Peyer's patch (tissue), 4 donors: ENCODE results near the gene YOD1. TPM values are rescaled to one million over a fixed set of nuclear protein-coding genes. Genes with fewer than 3 reads are reported as not detected.

Experiments used
- DNase-seq, 3 donors: peaks; one replicate each; pipeline ENCODE4 v3.0.0-alpha.2; 2017 to 2019
- H3K27ac ChIP-seq, 4 donors: fragments of 200-600 bp; sonication (generic); one replicate each; pipeline ENCODE4 v1.5.1; 2016 to 2019
- H3K27me3 ChIP-seq, 2 donors: fragments of 200-600 bp; sonication (generic); one replicate each; pipeline ENCODE4 v1.5.1; 2019
- H3K36me3 ChIP-seq, 3 donors: fragments of 200-600 bp; sonication (generic); one replicate each; pipeline ENCODE4 v1.5.1; 2016 to 2019
- H3K4me1 ChIP-seq, 4 donors: fragments of 200-600 bp; sonication (generic); one replicate each; pipeline ENCODE4 v1.5.1; 2016 to 2019
- H3K4me3 ChIP-seq, 4 donors: fragments of 200-600 bp; sonication (generic); 1 replicate in 3 of 4; 2 replicates in 1 of 4; pipeline ENCODE4 v1.5.1; 2016 to 2019; ENCODE audit warnings: mild to moderate bottlenecking in 1 of 4
- H3K9me3 ChIP-seq, 4 donors: fragments of 200-600 bp; sonication (generic); one replicate each; pipeline ENCODE4 v1.5.1; 2016 to 2019; ENCODE audit warnings: mild to moderate bottlenecking in 1 of 4
- POLR2A ChIP-seq, 2 donors: fragments of 450-650 bp; IDR thresholded peaks; one replicate each; pipeline ENCODE4 v1.5.1; 2017; ENCODE audit warnings: antibody characterized with exemption in 2 of 2, mild to moderate bottlenecking in 2 of 2, moderate library complexity in 2 of 2
- total RNA-seq, 4 donors: library from RNA; depleted of rRNA; stranded (reverse); fragments of >200 nt; gene quantifications; one replicate each; pipeline ENCODE4 v1.1.0, GENCODE V29; 2016
- TF ChIP-seq, protein P1 (sequence below), 6 experiments: fragments of 450-650 bp in 4 of 6; fragments of 200-600 bp in 2 of 6; sonication (generic) in 1 of 6; IDR thresholded peaks; one replicate each; pipeline ENCODE4 v1.5.1; 2017 to 2019; ENCODE audit warnings: antibody characterized with exemption in 6 of 6, mild to moderate bottlenecking in 3 of 6, moderate library complexity in 1 of 6

The YOD1 gene
- total RNA-seq, 4 donors from 2014 or later = 7.4 to 12.7 (median 10.2) TPM

DNA sequence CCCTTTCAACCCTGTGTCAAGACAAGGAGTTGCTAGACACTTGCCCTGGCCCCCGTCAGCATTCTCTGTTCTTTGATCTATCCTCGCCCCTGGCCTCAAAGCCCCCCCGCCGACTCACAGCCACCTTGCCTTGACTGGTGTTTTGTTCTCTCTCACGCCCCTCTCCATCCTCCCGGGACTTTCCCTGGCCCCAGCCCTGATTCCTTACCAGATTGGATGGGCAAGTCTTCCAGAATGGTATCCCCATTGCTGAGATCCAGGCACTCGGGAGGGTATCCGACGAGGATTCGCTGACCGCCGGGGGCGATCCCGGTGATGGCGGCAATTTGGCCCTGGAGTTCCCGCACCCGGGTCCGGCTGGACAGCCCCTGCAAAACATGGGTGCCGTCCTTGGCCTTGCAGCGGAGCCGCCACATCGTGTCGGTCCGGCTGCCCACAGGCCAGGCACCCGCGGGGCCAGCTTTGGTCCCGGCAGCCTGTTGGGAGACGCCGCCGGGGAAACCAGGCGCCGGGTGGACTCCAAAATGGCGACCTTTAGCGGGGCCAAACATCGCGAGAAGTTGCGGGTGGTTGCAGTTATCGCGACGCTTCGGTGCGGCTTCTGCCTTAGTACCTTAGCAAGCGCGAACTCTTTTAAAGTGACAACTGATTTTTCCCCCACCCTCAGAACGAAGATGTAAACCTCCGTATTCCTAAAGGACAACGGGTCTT, 373 bp downstream of the YOD1 start:
- TF ChIP-seq, protein P1, sequence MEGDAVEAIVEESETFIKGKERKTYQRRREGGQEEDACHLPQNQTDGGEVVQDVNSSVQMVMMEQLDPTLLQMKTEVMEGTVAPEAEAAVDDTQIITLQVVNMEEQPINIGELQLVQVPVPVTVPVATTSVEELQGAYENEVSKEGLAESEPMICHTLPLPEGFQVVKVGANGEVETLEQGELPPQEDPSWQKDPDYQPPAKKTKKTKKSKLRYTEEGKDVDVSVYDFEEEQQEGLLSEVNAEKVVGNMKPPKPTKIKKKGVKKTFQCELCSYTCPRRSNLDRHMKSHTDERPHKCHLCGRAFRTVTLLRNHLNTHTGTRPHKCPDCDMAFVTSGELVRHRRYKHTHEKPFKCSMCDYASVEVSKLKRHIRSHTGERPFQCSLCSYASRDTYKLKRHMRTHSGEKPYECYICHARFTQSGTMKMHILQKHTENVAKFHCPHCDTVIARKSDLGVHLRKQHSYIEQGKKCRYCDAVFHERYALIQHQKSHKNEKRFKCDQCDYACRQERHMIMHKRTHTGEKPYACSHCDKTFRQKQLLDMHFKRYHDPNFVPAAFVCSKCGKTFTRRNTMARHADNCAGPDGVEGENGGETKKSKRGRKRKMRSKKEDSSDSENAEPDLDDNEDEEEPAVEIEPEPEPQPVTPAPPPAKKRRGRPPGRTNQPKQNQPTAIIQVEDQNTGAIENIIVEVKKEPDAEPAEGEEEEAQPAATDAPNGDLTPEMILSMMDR (IDR thresholded peaks at IDR 0.05) = peak in 1 of 6 experiments; percentile 7
- TF ChIP-seq POLR2A (IDR thresholded peaks at IDR 0.05) = peak in 1 of 2 donors; percentile 34
- Histone ChIP-seq H3K4me3 (peak overlapping the region; percentile 70 to 97 (median 81)), H3K27me3 (no peaks in the 10 kb centered on the region), H3K27ac (peak overlapping the region; percentile 79 to 98 (median 86)), H3K4me1 (peaks cover 0 to 46% (median under 1%) of the 10 kb centered on the region in 4 donors), H3K9me3 (no peaks in the 10 kb centered on the region), H3K36me3 (peaks cover 0 to 14% (median 0%) of the 10 kb centered on the region in 3 donors)
- DNase-seq = peak; percentile 87 to 96 (median 96)

DNA sequence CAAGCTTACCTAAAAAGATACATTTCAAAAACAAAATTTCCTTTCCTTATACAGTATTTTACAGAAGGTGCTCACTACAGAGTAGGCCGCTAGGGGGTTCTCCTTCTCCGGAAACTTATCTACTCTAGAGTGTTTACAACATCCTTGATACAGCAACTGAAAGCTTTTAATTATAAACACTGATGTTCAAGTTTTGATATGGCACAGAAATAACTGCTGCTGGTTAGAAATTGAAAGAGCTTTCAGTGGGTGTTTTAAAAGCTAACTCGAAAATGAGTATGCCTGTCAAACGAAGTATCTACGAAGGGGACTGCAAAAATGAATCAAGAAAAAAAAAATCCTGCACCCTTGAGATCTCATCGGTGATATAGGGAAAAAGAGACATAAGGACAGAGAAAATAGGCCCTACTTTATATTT, 1.0 kb downstream of the YOD1 start:
- Histone ChIP-seq H3K4me1 (peaks cover 0 to 44% (median 0%) of the 10 kb centered on the region in 4 donors), H3K4me3 (peak overlapping the region; percentile 70 to 97 (median 81)), H3K27ac (peak overlapping the region; percentile 79 to 98 (median 86)), H3K9me3 (no peaks in the 10 kb centered on the region), H3K36me3 (peaks cover 0 to 14% (median 0%) of the 10 kb centered on the region in 3 donors), H3K27me3 (no peaks in the 10 kb centered on the region)
- DNase-seq = peak in 2 of 3 donors; percentile 66 to 88
- TF ChIP-seq, protein P1 (IDR thresholded peaks at IDR 0.05) = peak; percentile 65 to 97 (median 90)
- no peak for TF ChIP-seq POLR2A (IDR thresholded peaks at IDR 0.05)

DNA sequence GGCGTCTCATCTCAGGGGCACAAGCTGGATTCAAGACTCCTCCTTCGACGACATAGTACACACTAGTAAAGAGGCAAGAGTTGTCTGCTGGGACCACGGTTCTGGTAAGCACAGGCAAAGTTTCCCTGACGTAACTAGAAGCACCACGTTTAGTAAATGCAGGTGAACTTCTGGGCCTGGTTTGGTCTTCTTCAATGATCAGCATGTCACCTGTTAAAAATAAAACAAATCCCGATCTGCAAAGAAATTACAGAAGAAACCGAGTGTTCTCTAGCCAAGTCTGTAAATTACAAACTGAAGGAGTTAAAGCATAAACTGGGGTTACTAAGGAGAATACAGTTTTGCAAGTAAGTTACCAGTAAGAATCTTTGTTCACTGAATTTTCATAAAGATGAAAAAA, 1.5 kb downstream of the YOD1 start:
- no peak for DNase-seq
- H3K4me1 ChIP-seq = peaks cover 0 to 39% (median 0%) of the 10 kb centered on the region in 4 donors
- H3K27ac ChIP-seq = peak overlapping the region in 2 of 4 donors; percentile 79 to 81
- H3K9me3 ChIP-seq = no peaks in the 10 kb centered on the region
- TF ChIP-seq, protein P1 (IDR thresholded peaks at IDR 0.05) = no peak
- no peak for TF ChIP-seq POLR2A (IDR thresholded peaks at IDR 0.05)
- peaks cover 0 to 14% (median 0%) of the 10 kb centered on the region in 3 donors for H3K36me3 ChIP-seq
- H3K4me3 ChIP-seq = peak overlapping the region in 2 of 4 donors; percentile 82 to 97
- no peaks in the 10 kb centered on the region for H3K27me3 ChIP-seq

DNA sequence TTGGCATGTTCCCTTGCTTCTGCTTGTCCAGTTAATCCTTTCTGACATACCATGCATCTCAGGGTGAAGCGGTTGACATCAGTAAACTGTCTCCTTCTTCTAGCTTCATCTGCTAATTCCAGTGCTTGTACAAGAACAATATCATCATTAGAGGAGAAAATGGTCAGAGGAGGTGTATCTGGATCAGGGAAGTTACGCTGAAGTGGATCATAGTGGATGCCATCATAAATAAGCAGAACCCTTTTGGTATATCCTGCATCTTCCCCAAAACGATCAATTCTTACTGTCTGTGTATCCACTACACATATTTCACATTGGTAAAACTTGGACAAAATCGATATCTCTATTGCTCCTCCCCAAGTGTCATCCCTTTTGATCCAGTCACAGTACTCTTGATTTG, 2.0 kb downstream of the YOD1 start:
- peak overlapping the region in 1 of 4 donors; percentile 82 for H3K4me3 ChIP-seq
- no peaks in the 10 kb centered on the region for H3K27me3 ChIP-seq
- TF ChIP-seq POLR2A (IDR thresholded peaks at IDR 0.05) = no peak
- TF ChIP-seq, protein P1 (IDR thresholded peaks at IDR 0.05) = no peak
- no peak overlapping the region for H3K27ac ChIP-seq
- peaks cover 0 to 14% (median 0%) of the 10 kb centered on the region in 3 donors for H3K36me3 ChIP-seq
- peaks cover 0 to 38% (median 0%) of the 10 kb centered on the region in 4 donors for H3K4me1 ChIP-seq
- no peaks in the 10 kb centered on the region for H3K9me3 ChIP-seq
- no peak for DNase-seq

DNA sequence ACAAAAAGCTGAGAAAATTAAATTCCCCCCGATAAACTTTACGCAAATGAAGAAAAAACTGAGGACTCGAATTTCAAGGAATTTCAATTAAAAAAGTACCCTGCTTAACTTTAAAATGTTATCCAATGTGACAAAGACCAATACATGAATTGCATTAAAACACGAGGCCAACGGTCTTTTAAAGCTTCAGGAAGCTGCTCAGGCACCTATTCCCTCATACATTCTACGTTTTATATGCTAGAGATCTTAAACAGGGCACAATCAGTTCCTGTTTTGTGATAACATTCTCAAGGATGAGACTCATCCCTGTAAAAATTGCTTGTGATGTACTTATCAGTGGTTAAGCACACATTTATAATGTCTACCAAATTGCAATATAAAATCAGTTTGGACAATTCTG, 3.0 kb downstream of the YOD1 start:
- H3K4me3 ChIP-seq = no peak overlapping the region
- TF ChIP-seq POLR2A (IDR thresholded peaks at IDR 0.05) = no peak
- TF ChIP-seq, protein P1 (IDR thresholded peaks at IDR 0.05) = no peak
- no peaks in the 10 kb centered on the region for H3K9me3 ChIP-seq
- peaks cover 0 to 38% (median 0%) of the 10 kb centered on the region in 4 donors for H3K4me1 ChIP-seq
- H3K27me3 ChIP-seq = no peaks in the 10 kb centered on the region
- no peak overlapping the region for H3K27ac ChIP-seq
- no peak for DNase-seq
- peaks cover 0 to 14% (median 0%) of the 10 kb centered on the region in 3 donors for H3K36me3 ChIP-seq
